Kidney (tissue), 14 donors: ENCODE measurements around the gene FARP1. TPM values are rescaled to one million over a fixed set of nuclear protein-coding genes. Genes with fewer than 3 reads are reported as not detected.
A peak's percentile ranks its signal among the peaks of the same experiment; 100 is the strongest.

Experiments used
- DNase-seq, 5 donors: peaks; one replicate each; pipeline ENCODE4 v3.0.0-alpha.2; 2013 to 2020
- FAIRE-seq: peaks from 2 replicates; lab custom pipeline; 2012; peaks lifted over from hg19 to GRCh38; lab: Jason Lieb, UNC
- H3K27ac ChIP-seq, 2 donors: one replicate each; pipeline ENCODE4 v1.7.0; 2013; ENCODE audit warnings: low read depth in 2 of 2, low read length in 2 of 2, inconsistent platforms in 1 of 2
- H3K27me3 ChIP-seq: one replicate; pipeline ENCODE4 v1.7.1; 2013; ENCODE audit warnings: low read length, inconsistent platforms; ENCODE audit not compliant: control insufficient read depth, insufficient read depth
- H3K36me3 ChIP-seq, 3 donors: one replicate each; pipeline versions ENCODE4 v1.7.0 to v1.7.1; 2013; ENCODE audit warnings: low read length in 3 of 3, control low read depth in 1 of 3, inconsistent platforms in 1 of 3; ENCODE audit not compliant: insufficient read depth in 3 of 3, control insufficient read depth in 2 of 3
- H3K4me1 ChIP-seq, 3 donors: one replicate each; pipeline versions ENCODE4 v1.7.0 to v1.7.1; 2013; ENCODE audit warnings: low read length in 3 of 3, inconsistent platforms in 1 of 3, low read depth in 1 of 3; ENCODE audit not compliant: control insufficient read depth in 2 of 3, insufficient read depth in 2 of 3
- H3K4me3 ChIP-seq, 3 donors: one replicate each; pipeline versions ENCODE4 v1.7.0 to v1.8.1; 2013; ENCODE audit warnings: low read length in 3 of 3, control low read depth in 1 of 3, inconsistent platforms in 1 of 3
- H3K9ac ChIP-seq, 3 donors: one replicate each; pipeline versions ENCODE4 v1.7.0 to v1.7.1; 2013; ENCODE audit warnings: low read length in 3 of 3, control low read depth in 1 of 3, inconsistent platforms in 1 of 3
- H3K9me3 ChIP-seq, 3 donors: one replicate each; pipeline versions ENCODE4 v1.7.0 to v1.7.1; 2013; ENCODE audit warnings: low read length in 3 of 3, control low read depth in 1 of 3, inconsistent platforms in 1 of 3; ENCODE audit not compliant: control insufficient read depth in 2 of 3, insufficient read depth in 1 of 3
- intact Hi-C: fragments of 100-400 bp; cut with DNase I; formaldehyde crosslinking; loops from one replicate; pipeline ENCODE4 v1.11.1; 2022
- polyA plus RNA-seq: library from polyadenylated mRNA; stranded (reverse); fragments of 350-450 nt; fragmentation: Illumina TruSeq; extraction: RNeasy Lipid Tissue Mini Kit (QIAGEN cat#74804); gene quantifications from one replicate; pipeline ENCODE4 v1.2.3, GENCODE V29; 2014; ENCODE audit warnings: low read depth, low replicate concordance; ENCODE audit not compliant: insufficient read depth
- total RNA-seq: library from RNA; stranded (reverse); fragmentation: NEBNext Ultra II Directional; extraction: Animal tissue kit (Norgen Biotek cat#: 25700); gene quantifications from one replicate; pipeline ENCODE4 v1.2.1, GENCODE V29; 2021
- TF ChIP-seq, protein P1 (sequence below): IDR thresholded peaks from 3 replicates; pipeline ENCODE4 v1.5.1; 2012; ENCODE audit warnings: mild to moderate bottlenecking, moderate library complexity, borderline replicate concordance; ENCODE audit not compliant: insufficient read depth; ENCODE audit errors: extremely low read depth
- donor health status: control.
- donor health status: control.
- donor health status: control.
- donor health status: control.
- donor health status: control.
- donor health status: DM: yes; HTN: yes; CAD: no.
- donor health status: Normal renal cell carcinoma (clear cell type).

The FARP1 gene
- total and polyA plus RNA-seq, 2 donors from 2014 or later: 123 to 229 TPM

DNA sequence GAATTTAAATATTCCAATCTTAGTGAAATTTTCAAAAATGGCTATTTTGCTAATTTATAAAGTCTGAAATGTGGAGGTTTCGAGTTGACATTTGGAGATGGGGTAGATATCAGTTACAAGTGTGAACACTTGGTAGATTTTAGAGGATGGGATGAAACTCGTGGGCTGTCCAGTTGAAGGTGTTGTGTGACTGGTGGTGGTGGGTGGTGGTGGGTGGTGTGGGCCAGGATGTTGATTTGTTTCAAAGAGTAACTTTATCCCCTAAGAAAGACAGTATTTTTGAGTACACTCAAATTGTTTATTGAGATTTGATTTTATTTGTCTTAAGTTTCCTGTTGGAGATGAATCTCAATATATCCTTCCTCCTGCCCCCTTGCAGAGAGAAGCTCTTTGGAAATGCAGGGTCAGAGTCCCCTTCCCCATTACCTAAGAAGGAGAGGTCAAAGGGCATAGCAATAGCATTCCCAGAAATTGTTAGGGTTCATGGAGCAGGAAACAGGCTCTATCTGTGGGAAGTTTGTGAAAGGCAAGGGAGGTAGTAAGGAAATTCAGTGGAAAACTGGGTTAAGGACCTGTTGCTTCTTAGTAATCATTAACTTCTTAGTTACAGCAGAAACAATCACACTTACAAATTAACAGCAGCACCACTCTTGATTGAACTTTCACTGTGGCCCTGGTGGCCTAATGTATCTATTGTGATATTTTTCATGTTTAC is 167.7 kb downstream of the FARP1 start:
- peak overlapping the region; percentile 85 to 89 for H3K27ac ChIP-seq
- H3K9me3 ChIP-seq: no peaks in the 10 kb centered on the region
- intact Hi-C loops: no loop called here
- H3K4me1 ChIP-seq: peaks cover 15 to 51% (median 26%) of the 10 kb centered on the region in 3 donors
- FAIRE-seq: peak; percentile 94
- no peaks in the 10 kb centered on the region for H3K27me3 ChIP-seq
- H3K4me3 ChIP-seq: no peak overlapping the region
- TF ChIP-seq, protein P1, sequence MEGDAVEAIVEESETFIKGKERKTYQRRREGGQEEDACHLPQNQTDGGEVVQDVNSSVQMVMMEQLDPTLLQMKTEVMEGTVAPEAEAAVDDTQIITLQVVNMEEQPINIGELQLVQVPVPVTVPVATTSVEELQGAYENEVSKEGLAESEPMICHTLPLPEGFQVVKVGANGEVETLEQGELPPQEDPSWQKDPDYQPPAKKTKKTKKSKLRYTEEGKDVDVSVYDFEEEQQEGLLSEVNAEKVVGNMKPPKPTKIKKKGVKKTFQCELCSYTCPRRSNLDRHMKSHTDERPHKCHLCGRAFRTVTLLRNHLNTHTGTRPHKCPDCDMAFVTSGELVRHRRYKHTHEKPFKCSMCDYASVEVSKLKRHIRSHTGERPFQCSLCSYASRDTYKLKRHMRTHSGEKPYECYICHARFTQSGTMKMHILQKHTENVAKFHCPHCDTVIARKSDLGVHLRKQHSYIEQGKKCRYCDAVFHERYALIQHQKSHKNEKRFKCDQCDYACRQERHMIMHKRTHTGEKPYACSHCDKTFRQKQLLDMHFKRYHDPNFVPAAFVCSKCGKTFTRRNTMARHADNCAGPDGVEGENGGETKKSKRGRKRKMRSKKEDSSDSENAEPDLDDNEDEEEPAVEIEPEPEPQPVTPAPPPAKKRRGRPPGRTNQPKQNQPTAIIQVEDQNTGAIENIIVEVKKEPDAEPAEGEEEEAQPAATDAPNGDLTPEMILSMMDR: no peak
- peak overlapping the region in 1 of 3 donors; percentile 34 for H3K9ac ChIP-seq
- peak in 2 of 5 donors; percentile 64 to 69 for DNase-seq
- H3K36me3 ChIP-seq: no peaks in the 10 kb centered on the region

DNA sequence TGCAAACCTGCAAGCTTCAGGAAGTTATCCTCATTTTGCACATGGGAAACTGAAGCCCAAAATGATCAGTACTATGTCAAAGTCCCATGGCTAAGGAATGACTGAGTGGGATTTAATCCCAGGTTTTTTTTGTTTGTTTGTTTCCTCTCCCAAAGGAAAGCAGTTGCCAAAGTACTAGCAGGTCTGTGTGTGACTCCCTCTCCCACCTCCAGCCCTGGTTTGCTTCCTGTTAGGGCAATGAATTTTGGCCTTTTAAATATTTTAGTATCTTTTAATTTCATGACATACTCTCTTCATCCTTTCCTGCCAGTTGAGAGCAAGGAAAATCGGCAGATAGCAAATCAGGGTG is 168.3 kb downstream of the FARP1 start:
- Histone ChIP-seq H3K36me3 (no peaks in the 10 kb centered on the region), H3K4me1 (peaks cover 16 to 51% (median 29%) of the 10 kb centered on the region in 3 donors), H3K9ac (peak overlapping the region in 1 of 3 donors; percentile 37), H3K4me3 (peak overlapping the region in 2 of 3 donors; percentile 1 to 23), H3K9me3 (no peaks in the 10 kb centered on the region), H3K27me3 (no peaks in the 10 kb centered on the region), H3K27ac (peak overlapping the region; percentile 85 to 89)
- FAIRE-seq (no peak), DNase-seq (no peak)
- TF ChIP-seq, protein P1: no peak
- intact Hi-C loops: no loop called here

DNA sequence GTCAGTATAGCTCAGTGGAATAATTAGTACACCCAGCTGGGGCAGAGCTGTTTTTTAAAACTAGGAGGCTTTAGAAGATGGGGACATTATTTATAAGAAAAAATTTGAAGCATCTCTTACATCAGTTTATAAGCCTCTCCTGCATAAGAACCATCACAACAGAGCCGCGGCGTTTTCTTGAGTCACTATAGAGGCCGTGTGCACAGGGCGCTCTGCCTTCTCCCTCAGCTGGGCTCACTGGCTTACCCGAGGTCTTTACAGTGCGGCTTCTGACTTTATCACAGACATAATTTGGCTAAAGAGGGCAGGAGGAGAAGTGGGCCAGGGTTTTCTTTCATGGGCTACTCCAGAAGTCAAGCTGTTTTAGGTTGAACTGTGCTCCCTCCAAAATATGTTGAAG is 169.7 kb downstream of the FARP1 start:
- Histone ChIP-seq H3K27ac (peak overlapping the region; percentile 57 to 69), H3K36me3 (no peaks in the 10 kb centered on the region), H3K4me3 (no peak overlapping the region), H3K9me3 (no peaks in the 10 kb centered on the region), H3K9ac (peak overlapping the region in 1 of 3 donors; percentile 1), H3K4me1 (peaks cover 10 to 46% (median 25%) of the 10 kb centered on the region in 3 donors), H3K27me3 (no peaks in the 10 kb centered on the region)
- DNase-seq (no peak), FAIRE-seq (no peak)
- intact Hi-C loops: no loop called here
- TF ChIP-seq, protein P1: no peak
